A673 (cell line): ENCODE measurements around the gene TP53I13. TPM values are rescaled to one million over a fixed set of nuclear protein-coding genes. Genes with fewer than 3 reads are reported as not detected.

Source experiments
- BruUV-seq: library from RNA; stranded (reverse); fragments of 400-500 nt; replicated peaks from 2 replicates; lab custom pipeline; 2021; lab: Mats Ljungman, UMichigan
- CTCF ChIA-PET: fragments of 300-600 bp; sonication (Branson Sonifier 250); formaldehyde crosslinking; loops from one replicate; lab custom pipeline; 2022; ENCODE audit warnings: antibody characterized with exemption; lab: Charles Lee
- POLR2A ChIA-PET: fragments of 300-600 bp; sonication (Branson Sonifier 250); formaldehyde crosslinking; loops from one replicate; lab custom pipeline; 2022; ENCODE audit warnings: antibody characterized with exemption; ENCODE audit not compliant: low non-redundant PET; lab: Charles Lee
- DNase-seq: peaks from one replicate; pipeline ENCODE4 v3.0.0-alpha.2; 2015; ENCODE audit warnings: low spot score
- H3K27ac ChIP-seq: fragments of 200-600 bp; sonication (generic); 2 replicates; pipeline ENCODE4 v1.5.1; 2016; ENCODE audit warnings: mixed run types, low read depth, mild to moderate bottlenecking, mixed read lengths, antibody characterized with exemption, low read length; ENCODE audit not compliant: poor library complexity, severe bottlenecking
- H3K27me3 ChIP-seq: fragments of 200-600 bp; sonication (generic); replicated peaks from 2 replicates; pipeline ENCODE4 v1.6.1; 2017; ENCODE audit warnings: mixed run types, low read depth, mild to moderate bottlenecking, mixed read lengths, antibody characterized with exemption, low read length; ENCODE audit not compliant: insufficient read depth, poor library complexity
- H3K36me3 ChIP-seq: fragments of 200-600 bp; sonication (generic); 2 replicates; pipeline ENCODE4 v1.6.1; 2016; ENCODE audit warnings: mixed run types, mild to moderate bottlenecking, mixed read lengths, antibody characterized with exemption, low read length; ENCODE audit not compliant: insufficient read depth, poor library complexity, severe bottlenecking
- H3K4me1 ChIP-seq: fragments of 200-600 bp; sonication (generic); 2 replicates; pipeline ENCODE4 v1.6.1; 2017; ENCODE audit warnings: mixed run types, mild to moderate bottlenecking, mixed read lengths, antibody characterized with exemption, low read length; ENCODE audit not compliant: insufficient read depth, poor library complexity, severe bottlenecking
- H3K4me3 ChIP-seq: fragments of 200-600 bp; sonication (generic); 2 replicates; pipeline ENCODE4 v1.5.1; 2016; ENCODE audit warnings: low read depth, mixed run types, mild to moderate bottlenecking, mixed read lengths, low read length; ENCODE audit not compliant: poor library complexity, severe bottlenecking
- H3K9me3 ChIP-seq: fragments of 200-600 bp; sonication (generic); 2 replicates; pipeline ENCODE4 v1.6.1; 2016; ENCODE audit warnings: mixed run types, low read depth, mild to moderate bottlenecking, mixed read lengths, antibody characterized with exemption, low read length; ENCODE audit not compliant: poor library complexity, severe bottlenecking
- EZH2 ChIP-seq: fragments of 200-600 bp; sonication (generic); IDR thresholded peaks from 2 replicates; pipeline ENCODE4 v1.6.1; 2017; ENCODE audit warnings: borderline replicate concordance, low read depth, mild to moderate bottlenecking, mixed read lengths, antibody characterized with exemption, low read length; ENCODE audit not compliant: poor library complexity, severe bottlenecking
- intact Hi-C: fragments of 100-400 bp; cut with micrococcal nuclease; formaldehyde crosslinking; loops from one replicate; pipeline ENCODE4 v1.10.0; 2022; ENCODE audit not compliant: unreplicated experiment
- total RNA-seq: library from RNA; stranded (reverse); gene quantifications from 2 replicates; pipeline ENCODE4 v1.2.3, GENCODE V29; 2021
- TF ChIP-seq, protein P1 (sequence below): fragments of 300-800, 200-600 bp; sonication (generic); conservative IDR thresholded peaks from 2 replicates; pipeline ENCODE4 v1.5.1; 2017; ENCODE audit warnings: low read depth, mild to moderate bottlenecking, antibody characterized with exemption, low read length, moderate library complexity, mixed read lengths

TP53I13 gene
- total RNA-seq, 1 experiment from 2014 or later, result 34.6 TPM

DNA sequence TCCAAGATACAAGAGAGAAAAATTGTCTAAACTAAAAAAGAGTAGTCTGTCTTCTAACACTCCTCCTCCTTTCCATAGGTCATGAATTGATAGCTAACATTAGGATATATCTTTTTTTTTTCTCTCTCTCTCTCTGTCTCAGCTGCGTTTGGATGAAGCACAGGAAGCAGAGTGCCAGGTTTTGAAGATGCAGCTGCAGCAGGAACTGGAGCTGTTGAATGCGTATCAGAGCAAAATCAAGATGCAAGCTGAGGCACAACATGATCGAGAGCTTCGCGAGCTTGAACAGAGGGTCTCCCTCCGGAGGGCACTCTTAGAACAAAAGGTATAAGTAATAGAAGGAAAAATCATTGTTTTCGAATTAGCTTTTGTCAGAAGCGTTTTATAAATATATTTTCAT, 34.5 kb upstream of the TP53I13 start:
- Histone ChIP-seq H3K27me3 (no peaks in the 10 kb centered on the region), H3K27ac (no peak overlapping the region), H3K36me3 (peaks cover 44% of the 10 kb centered on the region), H3K4me3 (no peak overlapping the region), H3K4me1 (no peaks in the 10 kb centered on the region), H3K9me3 (no peaks in the 10 kb centered on the region)
- ChIA-PET POLR2A (interaction anchor here (0.6 kb wide), 1 partner anchor 8 kb away, joined by 3 read pairs; no protein-coding TSS in a partner anchor), CTCF (interaction anchor here (0.6 to 2.2 kb wide), 2 partner anchors 164 to 386 kb away, joined by 3 to 13 read pairs; no protein-coding TSS in a partner anchor)
- BruUV-seq, result no TSS peak
- intact Hi-C loops, result no loop called here
- no peak for TF ChIP-seq EZH2
- TF ChIP-seq, protein P1, sequence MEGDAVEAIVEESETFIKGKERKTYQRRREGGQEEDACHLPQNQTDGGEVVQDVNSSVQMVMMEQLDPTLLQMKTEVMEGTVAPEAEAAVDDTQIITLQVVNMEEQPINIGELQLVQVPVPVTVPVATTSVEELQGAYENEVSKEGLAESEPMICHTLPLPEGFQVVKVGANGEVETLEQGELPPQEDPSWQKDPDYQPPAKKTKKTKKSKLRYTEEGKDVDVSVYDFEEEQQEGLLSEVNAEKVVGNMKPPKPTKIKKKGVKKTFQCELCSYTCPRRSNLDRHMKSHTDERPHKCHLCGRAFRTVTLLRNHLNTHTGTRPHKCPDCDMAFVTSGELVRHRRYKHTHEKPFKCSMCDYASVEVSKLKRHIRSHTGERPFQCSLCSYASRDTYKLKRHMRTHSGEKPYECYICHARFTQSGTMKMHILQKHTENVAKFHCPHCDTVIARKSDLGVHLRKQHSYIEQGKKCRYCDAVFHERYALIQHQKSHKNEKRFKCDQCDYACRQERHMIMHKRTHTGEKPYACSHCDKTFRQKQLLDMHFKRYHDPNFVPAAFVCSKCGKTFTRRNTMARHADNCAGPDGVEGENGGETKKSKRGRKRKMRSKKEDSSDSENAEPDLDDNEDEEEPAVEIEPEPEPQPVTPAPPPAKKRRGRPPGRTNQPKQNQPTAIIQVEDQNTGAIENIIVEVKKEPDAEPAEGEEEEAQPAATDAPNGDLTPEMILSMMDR, result no peak
- DNase-seq, result no peak

DNA sequence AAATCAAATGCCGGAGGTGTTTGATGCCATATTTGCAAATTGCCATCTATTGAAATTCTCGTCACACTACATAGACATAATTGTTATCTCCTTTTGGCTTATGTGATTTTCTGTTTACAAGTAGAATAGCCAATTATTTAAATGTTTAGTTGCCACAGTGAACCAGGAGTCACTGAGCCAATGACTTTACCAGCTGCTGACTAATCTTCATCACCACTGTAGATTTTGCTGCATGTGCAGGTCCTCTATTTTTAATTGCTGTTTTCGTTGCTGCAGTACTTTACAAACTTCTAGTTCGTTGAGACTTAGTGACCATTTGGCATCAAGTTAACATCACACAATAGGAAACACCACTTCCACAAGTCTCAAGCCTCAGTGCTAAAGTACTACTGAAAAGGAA, 24.4 kb upstream of the TP53I13 start:
- H3K27ac ChIP-seq, result no peak overlapping the region
- ChIA-PET CTCF (no interaction called here), POLR2A (no interaction called here)
- no TSS peak for BruUV-seq
- no peak for DNase-seq
- peaks cover 34% of the 10 kb centered on the region for H3K36me3 ChIP-seq
- TF ChIP-seq, protein P1, result no peak
- no peak for TF ChIP-seq EZH2
- H3K4me3 ChIP-seq, result no peak overlapping the region
- H3K4me1 ChIP-seq, result peaks cover under 1% of the 10 kb centered on the region
- H3K27me3 ChIP-seq, result no peaks in the 10 kb centered on the region
- no peaks in the 10 kb centered on the region for H3K9me3 ChIP-seq
- intact Hi-C loops, result no loop called here

DNA sequence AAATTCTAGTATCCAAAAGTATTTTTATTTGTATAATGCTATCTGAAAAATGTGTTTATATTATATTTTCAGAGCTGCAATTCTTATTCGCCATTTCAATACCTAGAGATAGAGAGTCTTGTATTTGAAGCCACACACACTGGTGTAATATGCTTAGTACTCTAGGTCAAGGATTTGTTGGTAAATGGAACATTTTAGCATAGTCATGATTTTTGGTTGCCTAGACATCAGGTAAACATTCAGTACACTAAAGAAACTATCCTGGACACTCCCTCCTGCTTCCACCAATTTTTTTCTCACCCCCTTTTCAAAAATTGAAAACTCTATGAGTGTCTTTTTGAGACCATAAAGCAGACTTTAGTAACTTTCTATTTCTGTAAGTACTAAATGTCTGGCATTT, 22.4 kb upstream of the TP53I13 start:
- TF ChIP-seq EZH2, result no peak
- TF ChIP-seq, protein P1, result no peak
- ChIA-PET POLR2A (no interaction called here), CTCF (no interaction called here)
- Histone ChIP-seq H3K4me3 (no peak overlapping the region), H3K36me3 (peaks cover 26% of the 10 kb centered on the region), H3K27me3 (no peaks in the 10 kb centered on the region), H3K4me1 (peaks cover 11% of the 10 kb centered on the region), H3K27ac (no peak overlapping the region), H3K9me3 (no peaks in the 10 kb centered on the region)
- intact Hi-C loops, result no loop called here
- no TSS peak for BruUV-seq
- DNase-seq, result no peak
